ENCODE results near the gene GFRA1. TPM values are rescaled to one million over a fixed set of nuclear protein-coding genes. Genes with fewer than 3 reads are reported as not detected.

The GFRA1 gene
- total RNA-seq (2022; extraction: Qiagen RNA extraction; ENCODE audit: low read depth), result 7.1 to 11.1 TPM (median 10.0 TPM) in 5 replicates

GRCh38 chr10:116272440-116273283 lies at the start of gene GFRA1:
GFRA1 (minus strand) TSS chr10:116273206; CDS start chr10:116272029, 1,177 bp downstream.

Other genes starting within 250 kb of the GFRA1 start
- gene CCDC172, start 51.2 kb upstream of the GFRA1 start, total RNA-seq (2022; extraction: Qiagen RNA extraction; ENCODE audit: low read depth), result not detected in 5 replicates
- gene PNLIPRP3, start 154.6 kb upstream of the GFRA1 start, total RNA-seq (2022; extraction: Qiagen RNA extraction; ENCODE audit: low read depth), result not detected in 5 replicates

Measured in A549 treated with ZK216348 at 1 μM for 4 hours (cell line).